Activated B cell treated with CpG ODN at 0.5 μM for 24 hours (primary cell): ENCODE measurements around the gene TM2D3. TPM values are rescaled to one million over a fixed set of nuclear protein-coding genes. Genes with fewer than 3 reads are reported as not detected.

Experiments
- ATAC-seq: fragments of 200-7000 bp; cut with Tn5 transposase; one replicate; pipeline ENCODE4 v1.10.0; 2021; ENCODE audit warnings: low read depth, mild to moderate bottlenecking, moderate library complexity
- CTCF ChIA-PET: fragments of 350-600 bp; sonication (Branson Sonifier 250); formaldehyde crosslinking; loops from one replicate; lab custom pipeline; 2021; ENCODE audit warnings: antibody characterized with exemption; lab: Charles Lee
- POLR2A ChIA-PET: fragments of 350-600 bp; sonication (Branson Sonifier 250); formaldehyde crosslinking; loops from one replicate; lab custom pipeline; 2021; ENCODE audit warnings: antibody characterized with exemption; lab: Charles Lee
- DNase-seq: peaks from one replicate; pipeline ENCODE4 v3.0.0; 2022
- H3K27ac Mint-ChIP-seq: one replicate; pipeline ENCODE4 v1.8.0; 2020; ENCODE audit warnings: mixed read lengths
- H3K27me3 Mint-ChIP-seq: one replicate; pipeline ENCODE4 v1.8.0; 2021; ENCODE audit warnings: mixed read lengths
- H3K36me3 Mint-ChIP-seq: one replicate; pipeline ENCODE4 v1.8.0; 2021; ENCODE audit warnings: low read depth, mixed read lengths
- H3K4me1 Mint-ChIP-seq: one replicate; pipeline ENCODE4 v1.8.0; 2021; ENCODE audit warnings: mixed read lengths
- H3K4me3 Mint-ChIP-seq: one replicate; pipeline ENCODE4 v1.8.0; 2020; ENCODE audit warnings: mild to moderate bottlenecking, mixed read lengths
- H3K9me3 Mint-ChIP-seq: one replicate; pipeline ENCODE4 v1.8.0; 2020; ENCODE audit warnings: mixed read lengths
- CTCF ChIP-seq: fragments of 200-600 bp; IDR thresholded peaks from one replicate; pipeline ENCODE4 v1.8.0; 2022; ENCODE audit warnings: antibody characterized with exemption, mild to moderate bottlenecking
- intact Hi-C: fragments of 100-400 bp; cut with micrococcal nuclease; formaldehyde crosslinking; loops from one replicate; pipeline ENCODE4 v1.15.1; 2024
- total RNA-seq: library from RNA; stranded (reverse); gene quantifications from 2 replicates; pipeline ENCODE4 v1.2.3, GENCODE V29; 2022

The TM2D3 gene
- total RNA-seq, 1 donor from 2014 or later = 49.9 TPM

GRCh38 chr15:101669744-101670143, 17.6 kb upstream of the TM2D3 start:
- Mint-ChIP-seq H3K27ac (no peak overlapping the region), H3K36me3 (peaks cover 67% of the 10 kb centered on the region), H3K9me3 (no peaks in the 10 kb centered on the region), H3K4me3 (no peak overlapping the region), H3K4me1 (peaks cover 2% of the 10 kb centered on the region), H3K27me3 (no peaks in the 10 kb centered on the region)
- ATAC-seq (no peak), DNase-seq (no peak)
- POLR2A ChIA-PET = no interaction called here
- no peak for TF ChIP-seq CTCF
- intact Hi-C loops = no loop called here
- CTCF ChIA-PET = no interaction called here

GRCh38 chr15:101667881-101668280, 15.7 kb upstream of the TM2D3 start:
- Mint-ChIP-seq H3K27ac (no peak overlapping the region), H3K4me3 (no peak overlapping the region), H3K27me3 (no peaks in the 10 kb centered on the region), H3K36me3 (peaks cover 57% of the 10 kb centered on the region), H3K4me1 (peaks cover 2% of the 10 kb centered on the region), H3K9me3 (no peaks in the 10 kb centered on the region)
- intact Hi-C loops = no loop called here
- CTCF ChIA-PET = no interaction called here
- POLR2A ChIA-PET = no interaction called here
- TF ChIP-seq CTCF = no peak
- no peak for DNase-seq
- no peak for ATAC-seq

GRCh38 chr15:101664303-101664913, 12.2 kb upstream of the TM2D3 start:
- no peak overlapping the region for H3K27ac Mint-ChIP-seq

GRCh38 chr15:101662203-101662602, 10.0 kb upstream of the TM2D3 start:
- CTCF ChIA-PET = no interaction called here
- POLR2A ChIA-PET = no interaction called here
- H3K27ac Mint-ChIP-seq = no peak overlapping the region
- DNase-seq (no peak), ATAC-seq (no peak)
- no peak for TF ChIP-seq CTCF
- H3K36me3 Mint-ChIP-seq = peaks cover 37% of the 10 kb centered on the region
- H3K4me1 Mint-ChIP-seq = no peaks in the 10 kb centered on the region
- no peaks in the 10 kb centered on the region for H3K27me3 Mint-ChIP-seq
- H3K4me3 Mint-ChIP-seq = no peak overlapping the region
- no peaks in the 10 kb centered on the region for H3K9me3 Mint-ChIP-seq
- intact Hi-C loops = no loop called here

More at GRCh38 chr15:101664303-101664913, 12.2 kb upstream of the TM2D3 start:
- ChIA-PET CTCF (no interaction called here), POLR2A (no interaction called here)
- no peak for TF ChIP-seq CTCF
- DNase-seq (no peak), ATAC-seq (no peak)
- Mint-ChIP-seq H3K4me1 (peaks cover 2% of the 10 kb centered on the region), H3K27me3 (no peaks in the 10 kb centered on the region), H3K9me3 (no peaks in the 10 kb centered on the region), H3K4me3 (no peak overlapping the region), H3K36me3 (peaks cover 47% of the 10 kb centered on the region)
- intact Hi-C loops = no loop called here

GRCh38 chr15:101660005-101660404, 7.8 kb upstream of the TM2D3 start:
- ChIA-PET CTCF (no interaction called here), POLR2A (no interaction called here)
- no peaks in the 10 kb centered on the region for H3K4me1 Mint-ChIP-seq
- DNase-seq (no peak), ATAC-seq (no peak)
- intact Hi-C loops = no loop called here
- no peak for TF ChIP-seq CTCF
- H3K9me3 Mint-ChIP-seq = no peaks in the 10 kb centered on the region
- no peak overlapping the region for H3K4me3 Mint-ChIP-seq
- no peaks in the 10 kb centered on the region for H3K27me3 Mint-ChIP-seq
- H3K27ac Mint-ChIP-seq = no peak overlapping the region
- peaks cover 36% of the 10 kb centered on the region for H3K36me3 Mint-ChIP-seq
